Esophagus mucosa (tissue), 1 donor: Measurements from ENCODE around the gene PIPOX. TPM values are rescaled to one million over a fixed set of nuclear protein-coding genes. Genes with fewer than 3 reads are reported as not detected.

ENCODE experiments used
- ATAC-seq: fragments of 200-7000 bp; cut with Tn5 transposase; one replicate; pipeline ENCODE4 v1.9.1; 2020
- total RNA-seq: library from RNA; stranded (reverse); gene quantifications from one replicate; pipeline ENCODE4 v1.2.4, GENCODE V29; 2023
- donor health status: DM: yes; HTN: yes; CAD: no.

PIPOX gene
- total RNA-seq, 1 donor from 2014 or later = 0.64 TPM

- ATAC-seq = no peak
Observed at GRCh38 chr17:29020576-29020975, 22.4 kb upstream of the PIPOX start.

DNA sequence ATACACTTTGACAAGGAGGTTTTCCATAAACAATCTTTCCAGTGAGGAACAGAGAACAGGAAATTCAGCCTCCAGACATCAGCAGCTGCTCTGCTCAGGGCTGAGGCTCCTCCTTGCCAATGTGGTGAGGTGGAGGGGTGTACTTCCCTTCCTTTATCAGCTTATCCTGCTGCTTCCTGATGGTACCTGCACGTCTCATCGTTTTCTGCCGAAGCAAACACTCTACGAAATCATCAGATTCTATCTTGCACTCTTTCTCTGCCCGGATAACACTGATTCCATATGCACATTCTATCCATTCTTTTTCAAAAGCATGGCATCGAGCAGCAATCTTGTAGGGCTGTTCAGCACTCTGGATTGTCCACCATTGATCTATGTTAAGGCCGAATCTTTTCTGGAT, 21.7 kb upstream of the PIPOX start:
- no peak for ATAC-seq

GRCh38 chr17:29022074-29022473, 20.9 kb upstream of the PIPOX start:
- ATAC-seq = no peak

GRCh38 chr17:29024316-29024952, 18.5 kb upstream of the PIPOX start:
- ATAC-seq = no peak

- ATAC-seq = no peak
Observed at GRCh38 chr17:29031488-29031887, 11.5 kb upstream of the PIPOX start.

- no peak for ATAC-seq
Observed at GRCh38 chr17:29032013-29032856, 10.7 kb upstream of the PIPOX start.

GRCh38 chr17:29032857-29033197, 10.1 kb upstream of the PIPOX start:
- ATAC-seq = no peak

DNA sequence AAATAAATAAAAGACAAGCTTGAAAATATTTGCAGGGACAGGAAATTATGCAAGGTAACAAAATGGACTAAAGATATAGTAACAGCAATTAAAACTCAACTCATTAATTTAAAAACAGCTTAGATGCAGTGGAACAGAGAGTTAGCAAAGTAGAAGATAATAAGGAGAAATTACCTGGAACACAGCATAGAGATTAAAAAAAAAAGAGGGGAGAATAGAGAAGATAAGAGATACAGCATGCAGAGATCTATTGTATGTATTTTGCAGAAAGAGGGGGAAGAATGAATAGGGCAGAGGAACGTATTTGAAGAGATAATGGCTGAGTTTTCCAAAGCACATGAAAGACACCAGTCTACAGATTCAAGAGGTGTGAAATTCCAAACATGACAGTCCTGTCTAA, 8.4 kb upstream of the PIPOX start:
- no peak for ATAC-seq

DNA sequence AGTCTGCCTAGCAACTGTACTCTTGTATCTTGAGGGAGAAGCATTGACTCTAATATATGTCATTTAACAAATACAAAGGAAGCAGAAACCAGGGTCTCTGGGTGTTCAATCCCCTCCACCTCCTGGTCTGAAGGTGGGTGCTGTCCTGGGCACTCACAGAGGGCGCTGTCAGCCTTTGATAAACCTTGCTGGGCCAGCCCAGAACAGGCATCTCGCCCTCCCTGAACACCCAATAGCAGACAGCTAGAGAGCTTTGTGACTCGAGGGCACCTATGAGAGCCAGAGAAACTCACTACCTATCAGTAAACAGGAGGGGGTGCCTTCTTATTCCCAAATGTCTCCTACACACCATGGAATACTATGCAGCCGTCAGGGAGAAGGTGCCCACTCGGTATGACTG, 6.4 kb upstream of the PIPOX start:
- no peak for ATAC-seq

DNA sequence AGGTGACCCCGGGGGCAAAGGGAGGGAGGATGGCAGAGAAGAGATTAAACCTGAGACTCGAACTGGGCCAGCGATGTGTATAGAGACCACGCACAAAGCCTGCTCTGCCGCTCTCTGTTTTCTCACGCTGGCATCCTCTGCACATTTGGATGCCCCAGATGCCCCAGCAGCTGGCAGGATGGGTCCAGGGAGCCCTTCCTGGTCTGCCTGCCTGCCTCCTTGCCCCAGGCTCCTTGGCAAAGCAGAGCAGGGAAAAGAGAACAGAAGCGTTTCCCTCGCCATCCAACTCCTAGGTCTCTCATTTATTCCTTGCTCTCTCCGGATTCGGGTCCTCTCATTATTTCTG, 5.2 kb upstream of the PIPOX start:
- ATAC-seq = no peak

DNA sequence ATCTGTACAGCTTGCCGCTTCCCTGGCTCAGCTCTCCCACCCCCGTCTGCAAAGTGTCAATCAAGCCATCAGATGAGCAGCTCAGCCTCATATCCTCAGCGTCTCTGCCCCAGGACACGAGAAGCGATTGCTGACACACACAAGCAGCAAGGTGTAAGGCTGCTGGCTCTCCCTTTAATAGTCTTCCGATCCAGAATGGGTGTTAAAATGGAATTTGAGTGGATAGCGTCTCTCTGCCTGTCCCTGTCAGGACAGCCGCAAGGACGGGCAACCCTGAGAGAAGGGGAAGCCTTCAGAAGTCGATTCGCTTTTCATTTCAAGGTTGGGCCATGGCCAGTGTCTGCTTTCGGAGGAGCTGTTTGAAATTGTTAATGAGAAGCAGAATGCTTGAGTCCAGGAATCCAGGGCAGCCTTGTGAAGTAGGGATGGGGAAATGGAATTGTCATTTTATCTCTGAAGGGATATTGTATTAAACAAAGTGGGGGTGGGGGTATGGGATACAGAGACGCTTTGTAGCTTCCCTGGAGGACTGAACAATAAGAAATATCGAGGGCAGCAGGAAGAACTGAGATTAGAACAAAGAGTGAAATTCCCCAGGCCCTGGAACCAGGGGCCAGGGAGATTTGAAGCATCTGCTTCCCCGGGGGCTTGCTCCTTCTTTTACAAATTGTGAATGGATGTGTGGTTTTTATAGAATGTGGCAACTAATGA, 4.7 kb upstream of the PIPOX start:
- no peak for ATAC-seq

GRCh38 chr17:29039764-29040598, 3.0 kb upstream of the PIPOX start:
- ATAC-seq = peak; percentile 39

DNA sequence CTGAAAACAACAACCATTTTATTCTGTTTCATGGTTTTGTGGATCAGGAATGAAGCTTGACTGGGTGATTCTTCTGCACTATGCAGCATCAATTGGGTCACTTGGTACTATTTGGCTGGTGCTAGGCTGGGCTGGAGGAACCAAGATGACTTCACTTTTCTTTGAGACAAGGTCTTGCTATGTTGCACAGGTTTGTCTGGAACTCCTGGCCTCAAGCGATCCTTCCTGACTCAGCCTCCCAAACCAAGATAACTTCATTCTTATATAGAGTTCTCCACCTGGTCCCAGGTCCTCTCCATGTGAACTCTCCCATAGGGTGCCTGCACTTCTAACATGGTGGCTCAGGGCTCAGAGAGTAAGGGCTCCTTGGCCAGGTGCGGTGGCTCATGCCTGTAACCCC, 1.9 kb upstream of the PIPOX start:
- no peak for ATAC-seq

- no peak for ATAC-seq
Observed at GRCh38 chr17:29041571-29041970, 1.4 kb upstream of the PIPOX start.

- ATAC-seq = no peak
Observed at GRCh38 chr17:29042026-29042678, 789 bp upstream of the PIPOX start.

DNA sequence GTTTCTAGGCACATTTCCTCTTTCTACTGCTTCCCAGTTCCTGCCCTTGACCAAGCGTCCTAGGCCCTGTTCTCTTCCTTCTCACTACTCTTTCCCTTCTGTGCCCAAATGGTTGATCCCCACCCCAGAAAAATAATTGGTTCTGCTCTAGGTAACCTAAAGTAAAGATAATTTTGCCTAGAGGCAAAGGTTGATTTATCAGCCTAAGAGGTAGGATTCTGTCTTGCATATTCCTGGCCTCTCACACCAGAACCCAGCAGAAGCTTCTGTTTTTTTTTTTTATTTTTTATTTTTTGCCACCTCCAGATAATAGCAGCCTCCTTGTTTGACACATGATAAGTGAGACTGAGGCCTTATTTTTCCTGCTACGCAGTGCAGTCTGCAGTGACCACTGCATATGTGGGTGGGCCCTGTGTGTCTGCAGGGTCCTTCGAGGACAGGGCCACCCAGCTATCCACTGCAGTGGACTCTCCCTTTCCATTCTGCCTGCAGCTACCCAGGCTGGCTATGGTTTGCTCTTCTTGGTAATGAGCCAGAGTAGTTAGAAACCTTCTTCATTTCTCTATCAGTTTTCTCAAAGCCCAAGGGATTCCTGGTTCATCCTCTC, 701 bp downstream of the PIPOX start:
- no peak for ATAC-seq

DNA sequence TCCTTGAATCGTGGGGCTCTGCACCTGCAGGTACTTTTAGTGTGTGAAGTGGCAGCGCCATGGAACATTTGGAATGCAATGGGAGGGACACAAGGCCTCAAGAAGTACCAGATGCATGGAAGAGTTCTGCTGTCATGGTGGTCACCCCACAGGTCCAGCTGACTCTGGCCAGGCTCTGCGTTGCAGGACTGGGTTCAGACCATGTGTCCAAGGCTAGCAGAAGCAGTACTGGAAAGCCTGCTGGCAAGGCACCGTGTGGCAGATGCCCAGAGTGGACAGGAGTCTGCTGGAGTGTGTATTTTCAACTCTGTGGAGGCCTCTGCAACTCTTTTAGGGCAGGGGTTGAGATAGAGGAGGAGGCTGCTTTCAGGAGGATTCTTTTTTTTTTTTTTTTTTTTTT, 2.1 kb downstream of the PIPOX start:
- no peak for ATAC-seq

DNA sequence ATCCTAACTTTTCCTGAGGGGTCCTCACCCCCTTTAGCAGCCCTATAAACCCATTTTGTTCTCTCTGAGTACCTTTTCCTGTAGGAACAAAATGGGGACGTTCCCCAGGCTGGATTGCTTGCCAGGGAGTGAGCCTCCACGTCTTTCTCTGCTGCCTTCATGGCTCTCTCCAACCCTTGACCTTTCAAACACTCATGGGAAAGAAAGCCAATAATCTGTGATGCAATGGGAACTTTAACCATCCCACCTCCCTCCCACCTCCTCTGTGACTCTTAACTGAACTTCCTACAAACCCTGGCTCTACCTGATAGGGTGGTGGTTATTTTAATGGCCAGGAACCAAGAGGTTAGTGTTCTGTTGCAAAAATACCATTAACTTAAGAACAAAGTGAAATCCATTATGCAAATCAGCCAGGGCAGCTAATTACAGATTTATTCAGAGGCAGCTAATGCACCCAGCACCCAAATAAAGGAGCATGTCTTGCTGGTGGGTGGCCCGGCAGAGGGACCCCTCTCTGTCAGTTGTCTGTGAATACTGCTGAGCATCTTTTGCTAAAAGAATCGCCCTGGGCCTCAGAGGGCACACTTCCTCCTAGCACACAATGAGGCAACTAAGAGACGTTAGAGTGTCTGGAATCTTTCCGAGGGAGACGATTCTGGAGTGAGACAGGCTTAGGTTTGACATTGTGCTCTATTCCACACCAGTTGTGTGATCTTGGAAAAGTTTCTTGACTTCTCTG, 3.0 kb downstream of the PIPOX start:
- no peak for ATAC-seq

GRCh38 chr17:29046473-29046839, 3.5 kb downstream of the PIPOX start:
- no peak for ATAC-seq

DNA sequence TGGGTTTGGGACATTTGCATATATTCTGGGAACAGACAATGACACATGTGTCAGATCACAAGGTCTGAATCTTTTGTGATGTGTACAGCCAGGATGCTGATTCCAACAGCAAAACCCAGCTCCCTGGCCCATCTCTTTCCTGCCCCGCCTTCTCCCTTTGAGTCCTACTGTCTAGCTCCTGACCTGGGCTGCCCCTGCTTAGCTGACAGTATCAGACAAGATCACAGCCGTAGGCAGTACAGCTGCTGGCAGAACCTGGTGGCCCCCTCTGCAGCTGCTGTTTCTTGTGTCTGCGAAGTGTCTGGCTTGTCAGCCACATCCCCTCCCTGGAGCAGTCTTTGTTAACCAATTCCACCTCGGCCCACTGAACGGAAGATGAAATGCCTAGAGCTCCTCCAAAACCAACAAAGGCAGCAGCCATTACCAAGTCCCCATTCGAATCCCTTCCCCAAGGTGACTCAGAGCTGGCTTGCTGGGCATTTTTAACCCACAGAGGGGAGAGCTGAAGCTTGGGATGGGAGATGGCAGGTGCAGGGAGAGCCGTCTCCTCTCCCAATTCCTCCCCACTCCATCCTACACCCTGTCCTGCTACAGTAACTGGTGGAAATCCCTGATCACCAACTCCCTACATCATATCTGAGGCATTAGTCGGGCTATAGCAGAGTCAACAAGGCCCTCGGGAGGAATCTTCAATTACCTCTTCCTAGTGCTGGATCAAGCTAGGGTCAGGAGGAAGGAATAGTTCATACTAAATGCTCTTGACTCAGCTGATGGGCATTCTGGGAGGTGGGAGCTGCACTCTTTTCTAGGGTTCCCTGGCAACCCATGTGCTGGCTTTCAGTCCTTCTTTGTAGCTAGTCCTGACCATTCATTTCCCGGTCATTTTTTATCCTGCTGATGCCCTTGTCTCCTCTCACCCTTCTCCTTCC, 5.8 kb downstream of the PIPOX start:
- ATAC-seq = no peak
